Measurements from ENCODE around the gene CNOT3.

DNA sequence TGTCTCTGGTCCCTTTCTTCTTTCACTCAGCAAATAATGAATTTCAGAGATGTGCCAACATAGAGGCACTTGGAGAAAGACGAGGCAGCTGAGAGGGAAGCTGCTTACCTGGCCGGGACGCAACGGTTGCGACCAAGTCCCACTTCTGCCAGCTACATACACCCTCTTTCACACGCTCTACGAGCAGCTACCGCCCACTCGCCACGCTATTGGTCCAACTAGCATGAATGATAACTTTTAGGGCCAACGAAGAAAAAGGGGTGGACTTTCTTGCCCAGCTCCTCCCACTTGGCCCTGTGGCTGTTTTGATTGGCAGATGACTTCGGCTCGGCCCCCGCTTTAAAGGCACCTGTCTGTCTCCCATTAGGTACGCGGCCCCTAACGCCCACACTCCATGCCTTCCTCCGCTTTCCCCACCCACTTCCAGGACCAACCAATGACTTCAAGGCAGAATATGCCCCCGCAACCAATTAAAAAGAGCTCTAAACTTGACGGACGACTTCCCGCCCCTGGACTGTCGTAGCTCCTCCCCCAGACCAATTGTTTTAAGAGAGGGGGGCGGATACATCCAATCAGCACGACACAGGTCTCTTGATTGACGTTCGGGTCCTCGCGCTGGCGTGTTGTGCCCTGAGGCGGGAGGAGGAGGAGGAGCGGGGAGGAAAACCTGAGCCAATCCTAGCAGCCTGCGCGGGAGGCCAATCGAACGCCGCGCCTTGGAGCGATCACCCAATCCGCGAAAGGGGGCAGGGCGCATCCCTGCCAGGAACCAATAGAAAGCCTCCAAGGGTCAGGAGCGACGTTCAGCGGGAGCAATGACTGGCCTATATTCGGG is 481 bp upstream of the CNOT3 start:
- peak; percentile 62; the same call in 1 of the 2 replicates for TF ChIP-seq POLR2A (IDR thresholded peaks at IDR 0.05; ENCODE audit: low read depth, low read length)
- peak; percentile 63; the same call in 1 of the 2 replicates for TF ChIP-seq POLR2AphosphoS5 (IDR thresholded peaks at IDR 0.05; ENCODE audit: low read depth, low read length)
